NB4 (cell line): ENCODE results near the gene AKT3.
"Not testable (repeated sequence)": the region's sequence is repeated elsewhere in the genome, so short reads cannot be mapped to it uniquely, and the experiment has no call there.

ENCODE experiments used
- DNase-seq: peaks from one replicate; pipeline ENCODE4 v3.0.0; 2010; ENCODE audit warnings: low read depth
- H3K4me3 ChIP-seq: one replicate; pipeline ENCODE4 v1.5.1; 2011; ENCODE audit warnings: mild to moderate bottlenecking, low read depth, low read length, moderate library complexity
- MYC ChIP-seq: IDR thresholded peaks from 2 replicates; pipeline ENCODE4 v1.6.1; 2011; ENCODE audit warnings: low read depth, low read length
- POLR2A ChIP-seq: IDR thresholded peaks from 2 replicates; pipeline ENCODE4 v1.6.1; 2011; ENCODE audit warnings: mild to moderate bottlenecking; ENCODE audit not compliant: insufficient read length; ENCODE audit errors: extremely low read depth
- TF ChIP-seq, protein P1 (sequence below): IDR thresholded peaks from 2 replicates; pipeline ENCODE4 v1.6.1; 2011; ENCODE audit warnings: low read depth, low read length
- TF ChIP-seq, protein P2 (sequence below): IDR thresholded peaks from one replicate; pipeline ENCODE4 v1.5.1; 2012; ENCODE audit warnings: low read depth, low read length

Gene AKT3

DNA sequence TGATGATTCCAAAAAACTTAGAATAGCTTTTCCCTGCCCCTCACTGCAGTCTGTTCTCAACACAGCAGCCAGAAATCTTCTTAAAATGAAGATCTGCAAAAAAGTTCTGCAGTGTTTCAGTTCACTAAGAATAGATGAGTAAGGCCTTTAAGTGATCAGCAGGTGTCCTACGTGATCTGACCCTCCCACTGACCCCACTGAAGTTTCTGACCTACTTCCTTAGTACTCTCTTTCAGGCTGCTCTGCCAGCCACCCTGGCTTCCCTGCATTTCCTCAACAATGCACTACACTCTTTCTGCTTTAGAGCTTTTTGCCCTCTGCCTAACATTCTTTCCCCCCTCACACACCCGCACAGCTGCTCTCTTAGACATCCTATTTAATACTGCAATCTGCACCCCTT lies 182.5 kb downstream of the AKT3 start:
- TF ChIP-seq, protein P1, sequence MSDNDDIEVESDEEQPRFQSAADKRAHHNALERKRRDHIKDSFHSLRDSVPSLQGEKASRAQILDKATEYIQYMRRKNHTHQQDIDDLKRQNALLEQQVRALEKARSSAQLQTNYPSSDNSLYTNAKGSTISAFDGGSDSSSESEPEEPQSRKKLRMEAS: no peak
- no peak for TF ChIP-seq POLR2A
- no peak for DNase-seq

DNA sequence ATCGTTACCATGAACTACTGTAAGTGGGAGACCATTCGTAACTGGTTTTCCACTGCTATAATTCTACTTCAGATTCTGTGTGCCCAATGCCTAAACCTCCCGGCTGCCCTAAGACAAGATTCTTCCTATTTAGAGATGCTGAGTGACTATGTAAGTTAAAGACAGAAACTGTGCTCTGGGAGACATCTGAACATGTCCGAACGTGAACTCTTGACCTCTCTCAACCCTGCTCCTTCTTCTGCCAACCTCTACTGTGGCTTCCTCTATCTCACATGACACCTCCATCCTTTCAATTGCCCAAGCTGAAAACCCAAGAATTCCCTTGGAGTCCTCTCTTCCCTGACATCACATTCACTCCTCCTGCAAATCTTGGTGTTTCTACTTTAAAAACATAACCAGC lies 182.9 kb downstream of the AKT3 start:
- no peak for DNase-seq
- TF ChIP-seq, protein P1: no peak
- TF ChIP-seq MYC: no peak
- TF ChIP-seq, protein P2, sequence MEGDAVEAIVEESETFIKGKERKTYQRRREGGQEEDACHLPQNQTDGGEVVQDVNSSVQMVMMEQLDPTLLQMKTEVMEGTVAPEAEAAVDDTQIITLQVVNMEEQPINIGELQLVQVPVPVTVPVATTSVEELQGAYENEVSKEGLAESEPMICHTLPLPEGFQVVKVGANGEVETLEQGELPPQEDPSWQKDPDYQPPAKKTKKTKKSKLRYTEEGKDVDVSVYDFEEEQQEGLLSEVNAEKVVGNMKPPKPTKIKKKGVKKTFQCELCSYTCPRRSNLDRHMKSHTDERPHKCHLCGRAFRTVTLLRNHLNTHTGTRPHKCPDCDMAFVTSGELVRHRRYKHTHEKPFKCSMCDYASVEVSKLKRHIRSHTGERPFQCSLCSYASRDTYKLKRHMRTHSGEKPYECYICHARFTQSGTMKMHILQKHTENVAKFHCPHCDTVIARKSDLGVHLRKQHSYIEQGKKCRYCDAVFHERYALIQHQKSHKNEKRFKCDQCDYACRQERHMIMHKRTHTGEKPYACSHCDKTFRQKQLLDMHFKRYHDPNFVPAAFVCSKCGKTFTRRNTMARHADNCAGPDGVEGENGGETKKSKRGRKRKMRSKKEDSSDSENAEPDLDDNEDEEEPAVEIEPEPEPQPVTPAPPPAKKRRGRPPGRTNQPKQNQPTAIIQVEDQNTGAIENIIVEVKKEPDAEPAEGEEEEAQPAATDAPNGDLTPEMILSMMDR: no peak
- TF ChIP-seq POLR2A: no peak
- no peak overlapping the region for H3K4me3 ChIP-seq

More for the DNA sequence above, 182.5 kb downstream of the AKT3 start:
- no peak overlapping the region for H3K4me3 ChIP-seq

DNA sequence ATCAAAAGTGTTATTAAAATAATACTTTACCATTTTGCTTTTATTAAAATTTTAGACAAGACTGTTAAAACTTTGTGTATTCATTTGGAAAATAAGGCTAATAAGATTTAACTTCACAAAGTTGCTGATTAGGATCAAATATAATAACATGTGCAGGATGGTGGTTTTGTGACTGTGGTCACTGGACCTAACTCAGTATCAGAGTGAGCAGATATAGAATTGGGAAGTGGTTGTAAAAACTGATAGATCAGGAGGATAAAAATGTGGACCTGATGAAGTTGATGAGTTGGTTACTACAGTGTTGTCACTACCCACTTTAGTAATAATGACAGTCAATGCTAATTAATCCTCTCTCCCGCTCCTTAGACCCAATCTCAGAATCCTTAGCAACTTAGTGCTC lies 186.4 kb downstream of the AKT3 start:
- H3K4me3 ChIP-seq: no peak overlapping the region
- peak; percentile 7 for DNase-seq
- TF ChIP-seq MYC: no peak
- no peak for TF ChIP-seq POLR2A
- TF ChIP-seq, protein P2: no peak
- TF ChIP-seq, protein P1: no peak

DNA sequence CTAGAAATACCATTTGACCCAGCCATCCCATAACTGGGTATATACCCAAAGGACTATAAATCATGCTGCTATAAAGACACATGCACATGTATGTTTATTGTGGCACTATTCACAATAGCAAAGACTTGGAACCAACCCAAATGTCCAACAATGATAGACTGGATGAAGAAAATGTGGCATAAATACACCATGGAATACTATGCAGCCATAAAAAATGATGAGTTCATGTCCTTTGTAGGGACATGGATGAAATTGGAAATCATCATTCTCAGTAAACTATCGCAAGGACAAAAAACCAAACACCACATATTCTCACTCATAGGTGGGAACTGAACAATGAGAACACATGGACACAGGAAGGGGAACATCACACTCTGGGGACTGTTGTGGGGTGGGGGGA lies 187.9 kb downstream of the AKT3 start:
- DNase-seq, H3K4me3 ChIP-seq: not testable (repeated sequence)

DNA sequence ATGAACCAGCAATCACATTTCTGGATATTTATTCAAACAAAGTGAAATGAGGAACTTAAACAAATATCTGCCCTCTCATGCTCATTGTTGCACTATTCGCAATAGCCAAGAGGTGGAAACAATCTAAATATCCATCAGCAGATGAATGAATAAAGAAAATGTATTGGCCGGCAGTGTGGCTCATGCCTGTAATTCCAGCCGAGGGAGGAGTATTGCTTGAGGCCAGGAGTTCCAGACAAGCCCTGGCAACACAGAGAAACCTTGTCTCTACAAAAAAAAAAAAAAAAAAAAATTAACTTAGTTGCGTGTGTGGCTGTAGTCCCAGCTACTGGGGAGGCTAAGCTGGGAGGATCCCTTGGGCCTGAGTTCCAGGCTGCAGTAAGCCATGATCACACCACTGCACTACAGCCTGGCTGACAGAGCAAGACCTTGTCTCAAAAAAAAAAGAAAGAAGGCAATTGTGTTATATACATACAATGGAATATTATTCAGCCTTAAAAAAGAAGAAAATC lies 191.4 kb downstream of the AKT3 start:
- no peak for DNase-seq
- no peak overlapping the region for H3K4me3 ChIP-seq
- TF ChIP-seq MYC: no peak
- TF ChIP-seq POLR2A: no peak
- TF ChIP-seq, protein P1: no peak
- TF ChIP-seq, protein P2: no peak

DNA sequence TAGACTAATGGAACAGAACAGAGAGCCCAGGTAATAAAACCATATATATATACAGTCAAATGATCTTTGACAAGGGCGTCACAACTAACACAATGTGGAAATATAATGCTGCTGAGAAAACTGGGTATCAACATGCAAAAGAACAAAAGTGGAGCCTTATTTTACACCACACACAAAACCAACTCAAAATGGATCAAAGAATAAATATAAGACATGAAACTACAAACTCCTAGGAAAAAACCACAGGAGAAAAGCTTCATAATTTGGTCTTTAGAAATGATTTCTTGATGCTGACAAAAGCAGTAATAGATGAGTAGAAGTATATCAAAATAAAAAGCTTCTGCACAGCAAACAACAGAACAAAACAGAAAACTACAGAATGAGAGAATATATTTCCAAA lies 192.2 kb downstream of the AKT3 start:
- H3K4me3 ChIP-seq: no peak overlapping the region
- no peak for DNase-seq
- TF ChIP-seq, protein P2: no peak
- TF ChIP-seq, protein P1: no peak
- TF ChIP-seq POLR2A: no peak
- TF ChIP-seq MYC: no peak

DNA sequence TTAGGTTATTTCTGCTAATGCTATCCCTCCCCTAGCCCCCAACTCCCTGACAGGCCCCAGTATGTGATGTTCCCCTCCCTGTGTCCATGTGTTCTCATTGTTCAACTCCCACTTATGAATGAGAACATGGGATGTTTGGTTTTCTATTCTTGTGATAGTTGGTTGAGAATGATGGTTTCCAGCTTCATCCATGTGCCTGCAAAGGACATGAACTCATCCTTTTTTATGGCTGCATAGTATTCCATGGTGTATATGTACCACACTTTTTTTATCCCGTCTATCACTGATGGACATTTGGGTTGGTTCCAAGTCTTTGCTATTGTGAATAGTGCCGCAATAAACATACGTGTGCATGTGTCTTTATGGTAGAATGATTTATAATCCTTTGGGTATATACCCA lies 200.5 kb downstream of the AKT3 start:
- DNase-seq, H3K4me3 ChIP-seq: not testable (repeated sequence)
